ENCODE results near the gene LPAR1. TPM values are rescaled to one million over a fixed set of nuclear protein-coding genes. Genes with fewer than 3 reads are reported as not detected.

The LPAR1 gene, protein sequence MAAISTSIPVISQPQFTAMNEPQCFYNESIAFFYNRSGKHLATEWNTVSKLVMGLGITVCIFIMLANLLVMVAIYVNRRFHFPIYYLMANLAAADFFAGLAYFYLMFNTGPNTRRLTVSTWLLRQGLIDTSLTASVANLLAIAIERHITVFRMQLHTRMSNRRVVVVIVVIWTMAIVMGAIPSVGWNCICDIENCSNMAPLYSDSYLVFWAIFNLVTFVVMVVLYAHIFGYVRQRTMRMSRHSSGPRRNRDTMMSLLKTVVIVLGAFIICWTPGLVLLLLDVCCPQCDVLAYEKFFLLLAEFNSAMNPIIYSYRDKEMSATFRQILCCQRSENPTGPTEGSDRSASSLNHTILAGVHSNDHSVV
- total RNA-seq, result 23.2 TPM
- long read RNA-seq, transcript LPAR1-203 (5 exons, 3,637 nt), result major isoform, 5 of 43 reads
- long read RNA-seq, partial matches to known transcripts, result 7 of 43 reads
- long read RNA-seq, other reads (novel, unspliced or antisense), result 31 of 43 reads

DNA sequence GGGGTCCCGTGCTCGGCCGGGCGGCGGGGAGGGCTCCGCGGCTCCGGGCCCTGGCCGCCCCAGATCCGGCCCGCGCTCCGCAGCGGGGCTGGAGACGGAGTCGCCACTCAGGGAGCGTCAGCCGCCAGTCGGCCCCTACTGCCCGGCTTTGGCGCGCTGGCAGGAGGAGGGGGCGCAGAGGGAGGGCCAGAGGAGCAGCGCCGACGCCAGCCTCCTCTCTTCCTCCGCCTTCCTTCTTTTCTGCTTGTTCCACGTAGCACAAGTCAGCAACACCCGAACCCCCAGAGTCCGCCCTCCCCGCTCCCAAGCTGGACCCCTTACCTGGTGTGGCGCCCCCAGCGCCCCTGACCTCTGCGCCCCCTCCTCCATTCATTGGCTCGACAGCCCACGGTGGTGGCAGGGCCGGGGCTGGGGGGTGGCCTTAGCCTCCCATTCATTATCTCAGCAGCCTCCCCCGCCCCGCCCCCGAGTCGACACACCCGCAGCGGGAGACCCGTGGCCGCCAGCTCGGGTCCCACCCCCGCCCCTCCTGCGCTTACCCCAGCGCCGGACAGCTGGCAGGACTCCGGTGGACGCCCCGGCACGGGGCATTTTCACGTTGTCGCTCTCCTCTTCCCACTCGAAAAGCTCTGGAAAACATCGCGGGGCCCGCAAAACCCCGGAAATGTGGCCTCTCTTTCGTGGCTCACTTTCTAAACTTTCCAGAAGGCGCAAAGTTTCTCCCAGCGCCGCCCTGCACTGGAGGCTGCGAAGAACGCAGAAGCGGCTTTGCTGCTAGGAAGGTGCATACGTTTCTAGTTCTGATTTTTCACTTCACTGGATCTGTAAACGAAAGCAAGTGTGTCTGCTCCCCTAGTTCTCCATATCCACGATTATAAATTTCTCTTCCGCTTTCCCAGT lies at the start of gene LPAR1:
LPAR1 (minus strand) TSS at position 140 of the 900 bp plus-strand sequence. CDS start 66,353 bp downstream, outside the sequence.
- Histone ChIP-seq H3K36me3 (no peaks in the 10 kb centered on the region), H3K4me3 (peak within 1 kb of the TSS; percentile 69), H3K27me3 (ENCODE audit: low read depth) (peaks cover 7% of the 10 kb centered on the region), H3K4me1 (peaks cover 22% of the 10 kb centered on the region), H3K9me3 (no peaks in the 10 kb centered on the region), H3K27ac (peak within 1 kb of the TSS; percentile 85)
- ATAC-seq (peak; percentile 63 to 70), DNase-seq (peak; percentile 63)
- intact Hi-C loops (cut with DNase I), result no loop called here
- TF ChIP-seq, protein P1, sequence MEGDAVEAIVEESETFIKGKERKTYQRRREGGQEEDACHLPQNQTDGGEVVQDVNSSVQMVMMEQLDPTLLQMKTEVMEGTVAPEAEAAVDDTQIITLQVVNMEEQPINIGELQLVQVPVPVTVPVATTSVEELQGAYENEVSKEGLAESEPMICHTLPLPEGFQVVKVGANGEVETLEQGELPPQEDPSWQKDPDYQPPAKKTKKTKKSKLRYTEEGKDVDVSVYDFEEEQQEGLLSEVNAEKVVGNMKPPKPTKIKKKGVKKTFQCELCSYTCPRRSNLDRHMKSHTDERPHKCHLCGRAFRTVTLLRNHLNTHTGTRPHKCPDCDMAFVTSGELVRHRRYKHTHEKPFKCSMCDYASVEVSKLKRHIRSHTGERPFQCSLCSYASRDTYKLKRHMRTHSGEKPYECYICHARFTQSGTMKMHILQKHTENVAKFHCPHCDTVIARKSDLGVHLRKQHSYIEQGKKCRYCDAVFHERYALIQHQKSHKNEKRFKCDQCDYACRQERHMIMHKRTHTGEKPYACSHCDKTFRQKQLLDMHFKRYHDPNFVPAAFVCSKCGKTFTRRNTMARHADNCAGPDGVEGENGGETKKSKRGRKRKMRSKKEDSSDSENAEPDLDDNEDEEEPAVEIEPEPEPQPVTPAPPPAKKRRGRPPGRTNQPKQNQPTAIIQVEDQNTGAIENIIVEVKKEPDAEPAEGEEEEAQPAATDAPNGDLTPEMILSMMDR (IDR thresholded peaks at IDR 0.05), result no peak

DNA sequence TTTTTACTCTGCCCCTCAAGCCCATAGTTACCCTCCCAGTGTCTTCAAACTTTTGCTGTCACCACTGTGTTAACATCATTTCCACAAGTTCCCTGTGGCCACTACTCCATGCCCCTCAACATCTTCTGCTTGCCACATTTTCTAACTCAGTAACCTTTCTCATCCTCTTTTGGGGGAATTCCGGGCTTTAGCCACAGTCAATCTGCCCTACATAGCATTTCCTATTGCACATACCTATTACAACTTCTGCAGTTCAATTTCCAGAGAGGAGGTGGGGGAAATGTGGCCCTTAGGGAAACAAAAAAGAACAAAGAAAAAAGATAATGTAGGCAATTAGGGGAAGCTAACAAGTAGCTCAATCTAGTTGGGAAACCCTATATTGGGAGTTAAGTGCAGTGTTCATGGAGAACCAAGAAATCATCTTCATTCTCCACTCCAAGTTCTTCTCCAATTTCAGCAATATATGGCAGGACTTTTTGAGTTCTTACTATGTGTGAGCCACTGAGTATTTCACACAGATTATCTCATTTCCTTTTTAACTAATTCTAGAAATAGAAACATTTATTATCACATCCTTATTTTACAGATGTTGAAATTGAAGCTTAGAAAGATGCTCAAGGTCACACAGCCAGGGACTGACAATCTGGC lies 40.2 kb upstream of the LPAR1 start:
- intact Hi-C loops (cut with DNase I), result no loop called here
- Histone ChIP-seq H3K4me3 (no peak overlapping the region), H3K27ac (no peak overlapping the region), H3K4me1 (no peaks in the 10 kb centered on the region), H3K36me3 (no peaks in the 10 kb centered on the region), H3K9me3 (no peaks in the 10 kb centered on the region), H3K27me3 (ENCODE audit: low read depth) (no peaks in the 10 kb centered on the region)
- TF ChIP-seq, protein P1 (IDR thresholded peaks at IDR 0.05), result no peak
- no peak for DNase-seq
- peak; percentile 29 to 31 for ATAC-seq

DNA sequence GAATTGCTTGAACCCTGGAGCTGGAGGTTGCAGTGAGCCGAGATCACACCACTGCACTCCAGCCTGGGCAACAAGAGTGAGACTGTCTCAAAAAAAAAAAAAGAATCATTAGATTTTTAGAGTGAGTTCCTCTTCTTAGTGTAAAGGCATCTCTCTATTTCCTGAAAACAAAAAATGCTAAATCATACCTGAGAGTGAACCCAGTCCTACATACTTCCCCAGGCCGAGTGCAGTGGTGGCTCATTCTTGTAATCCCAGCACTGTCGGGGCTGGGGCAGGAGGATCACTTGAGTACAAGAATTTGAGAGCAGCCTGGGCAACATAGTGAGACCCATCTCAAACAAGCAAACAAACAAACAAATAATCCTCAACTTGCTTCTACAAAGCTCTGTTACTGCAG lies 38.2 kb upstream of the LPAR1 start:
- H3K36me3 ChIP-seq, result no peaks in the 10 kb centered on the region
- no peaks in the 10 kb centered on the region for H3K9me3 ChIP-seq
- H3K4me1 ChIP-seq, result no peaks in the 10 kb centered on the region
- intact Hi-C loops (cut with DNase I), result no loop called here
- H3K27me3 ChIP-seq (ENCODE audit: low read depth), result no peaks in the 10 kb centered on the region
- H3K27ac ChIP-seq, result no peak overlapping the region
- TF ChIP-seq, protein P1 (IDR thresholded peaks at IDR 0.05), result no peak
- ATAC-seq, result peak in 1 of 2 donors; percentile 68
- H3K4me3 ChIP-seq, result no peak overlapping the region
- DNase-seq, result no peak

DNA sequence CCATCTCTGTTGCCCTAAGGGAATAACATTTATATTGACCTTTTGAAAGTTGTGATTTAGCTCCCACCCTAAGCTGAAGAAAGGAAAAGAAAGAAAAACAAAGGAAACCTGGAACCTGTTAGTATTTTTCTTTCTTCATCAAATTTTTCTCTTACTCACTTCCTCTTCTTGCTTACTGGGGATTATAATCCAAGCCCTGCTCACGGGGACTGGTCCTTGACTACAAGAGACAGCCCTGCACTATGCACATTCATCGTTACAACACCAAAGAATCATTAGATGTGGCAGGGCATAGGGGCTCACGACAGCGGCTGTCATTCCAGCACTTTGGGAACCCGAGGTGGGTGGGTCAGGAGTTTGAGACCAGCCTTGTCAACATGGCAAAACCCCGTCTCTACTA lies 37.8 kb upstream of the LPAR1 start:
- H3K27me3 ChIP-seq (ENCODE audit: low read depth), result no peaks in the 10 kb centered on the region
- ATAC-seq, result no peak
- no peak overlapping the region for H3K4me3 ChIP-seq
- no peaks in the 10 kb centered on the region for H3K4me1 ChIP-seq
- no peak overlapping the region for H3K27ac ChIP-seq
- no peaks in the 10 kb centered on the region for H3K36me3 ChIP-seq
- intact Hi-C loops (cut with DNase I), result no loop called here
- no peaks in the 10 kb centered on the region for H3K9me3 ChIP-seq
- TF ChIP-seq, protein P1 (IDR thresholded peaks at IDR 0.05), result no peak
- no peak for DNase-seq

DNA sequence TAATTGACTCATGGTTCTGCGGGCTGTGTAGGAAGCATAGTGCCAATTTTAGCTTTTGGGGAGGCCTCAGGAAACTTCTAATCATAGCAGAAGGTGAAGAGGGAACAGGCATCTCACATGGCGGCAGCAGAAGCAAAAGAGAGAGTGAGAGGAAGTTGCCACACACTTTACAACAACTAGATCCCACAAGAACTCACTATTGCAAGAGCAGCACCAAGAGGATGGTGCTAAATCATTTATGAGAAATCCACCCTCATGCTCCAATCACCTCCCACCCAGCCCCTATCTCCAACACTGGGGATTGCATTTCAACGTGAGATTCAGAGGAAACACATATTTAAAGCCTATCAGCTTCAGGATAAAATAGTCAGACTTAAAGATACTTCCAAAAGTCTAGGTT lies 36.1 kb upstream of the LPAR1 start:
- TF ChIP-seq, protein P1 (IDR thresholded peaks at IDR 0.05), result peak; percentile 12
- H3K4me3 ChIP-seq, result no peak overlapping the region
- H3K4me1 ChIP-seq, result no peaks in the 10 kb centered on the region
- DNase-seq (no peak), ATAC-seq (peak; percentile 40 to 56)
- H3K27ac ChIP-seq, result no peak overlapping the region
- intact Hi-C loops (cut with DNase I), result no loop called here
- H3K9me3 ChIP-seq, result no peaks in the 10 kb centered on the region
- no peaks in the 10 kb centered on the region for H3K36me3 ChIP-seq
- H3K27me3 ChIP-seq (ENCODE audit: low read depth), result no peaks in the 10 kb centered on the region

Data from lower lobe of right lung (tissue), 2 donors.